SK-N-SH (cell line): ENCODE measurements around the gene DUSP1. TPM values are rescaled to one million over a fixed set of nuclear protein-coding genes. Genes with fewer than 3 reads are reported as not detected.

Source experiments
- CTCF ChIA-PET: fragments of 300-600, 350-600 bp; formaldehyde crosslinking; extraction: SDS; loops from one replicate; lab custom pipeline; 2021; lab: Yijun Ruan, JAX
- POLR2A ChIA-PET: fragments of 350-600 bp; sonication (Branson Sonifier 250); formaldehyde crosslinking; extraction: SDS; loops from one replicate; lab custom pipeline; 2020; ENCODE audit warnings: antibody characterized with exemption, inconsistent platforms; lab: Yijun Ruan, JAX
- DNase-seq: peaks from one replicate; pipeline ENCODE4 v3.0.0; 2012
- H2AFZ ChIP-seq: fragments of 200-600 bp; sonication (generic); 2 replicates; pipeline ENCODE4 v1.8.1; 2016; ENCODE audit warnings: antibody characterized with exemption, mild to moderate bottlenecking, low read depth
- H3F3A ChIP-seq: fragments of 200-600 bp; sonication (generic); replicated peaks from 2 replicates; pipeline ENCODE3; 2016; ENCODE audit warnings: antibody characterized with exemption, mild to moderate bottlenecking; ENCODE audit not compliant: insufficient read depth
- H3K27ac ChIP-seq, 2 experiments: fragments of 200-500 bp in 1 of 2; fragments of 200-600 bp in 1 of 2; sonication (Bioruptor generic) in 1 of 2; sonication (generic), shearing (Covaris generic) in 1 of 2; 2 replicates each; pipeline versions ENCODE4 v1.5.1 to v1.6.1; 2014 to 2016; ENCODE audit warnings: low read depth in 2 of 2, inconsistent platforms in 1 of 2, low read length in 1 of 2, mild to moderate bottlenecking in 1 of 2, mixed read lengths in 1 of 2
- H3K27me3 ChIP-seq: fragments of 200-600 bp; sonication (generic), shearing (Covaris generic); 2 replicates; pipeline ENCODE4 v1.6.1; 2016; ENCODE audit warnings: mixed run types; ENCODE audit not compliant: insufficient read depth
- H3K36me3 ChIP-seq, 2 experiments: fragments of 200-500 bp in 1 of 2; fragments of 200-600 bp in 1 of 2; sonication (Bioruptor generic) in 1 of 2; sonication (generic) in 1 of 2; replicated peaks in 1 of 2; 2 replicates each; pipeline versions ENCODE3 to v1.5.1; 2014 to 2016; ENCODE audit warnings: low read length in 1 of 2, mild to moderate bottlenecking in 1 of 2; ENCODE audit not compliant: insufficient read depth in 2 of 2, control insufficient read depth in 1 of 2
- H3K4me1 ChIP-seq, 2 experiments: fragments of 200-500 bp in 1 of 2; fragments of 200-600 bp in 1 of 2; sonication (Bioruptor generic) in 1 of 2; sonication (generic), shearing (Covaris generic) in 1 of 2; 2 replicates each; pipeline versions ENCODE4 v1.5.1 to v1.6.1; 2014 to 2016; ENCODE audit warnings: low read depth in 1 of 2, low read length in 1 of 2, mixed run types in 1 of 2; ENCODE audit not compliant: insufficient read depth in 2 of 2, control insufficient read depth in 1 of 2
- H3K4me2 ChIP-seq: fragments of 200-600 bp; sonication (generic), shearing (Covaris generic); 2 replicates; pipeline ENCODE4 v1.6.1; 2017; ENCODE audit warnings: mixed run types
- H3K4me3 ChIP-seq, 2 experiments: fragments of 200-500 bp in 1 of 2; fragments of 200-600 bp in 1 of 2; sonication (Bioruptor generic) in 1 of 2; sonication (generic), shearing (Covaris generic) in 1 of 2; 2 replicates each; pipeline versions ENCODE4 v1.5.1 to v1.8.1; 2014 to 2016; ENCODE audit warnings: low read depth in 2 of 2, inconsistent platforms in 1 of 2, low read length in 1 of 2, mild to moderate bottlenecking in 1 of 2, mixed read lengths in 1 of 2, moderate library complexity in 1 of 2
- H3K79me2 ChIP-seq: fragments of 200-600 bp; sonication (generic); 2 replicates; pipeline ENCODE4 v1.8.1; 2017; ENCODE audit warnings: mild to moderate bottlenecking; ENCODE audit not compliant: insufficient read depth
- H3K9ac ChIP-seq: fragments of 200-600 bp; sonication (generic); 2 replicates; pipeline ENCODE4 v1.6.1; 2017; ENCODE audit warnings: mixed run types
- H3K9me2 ChIP-seq: fragments of 200-600 bp; sonication (generic); 2 replicates; pipeline ENCODE4 v1.6.1; 2017; ENCODE audit warnings: mixed run types
- H3K9me3 ChIP-seq: fragments of 200-600 bp; sonication (generic); 2 replicates; pipeline ENCODE4 v1.6.1; 2017; ENCODE audit warnings: mixed run types, mild to moderate bottlenecking, moderate library complexity
- H4K20me1 ChIP-seq: fragments of 200-600 bp; sonication (generic); 2 replicates; pipeline ENCODE4 v1.6.1; 2017; ENCODE audit warnings: mild to moderate bottlenecking, mixed run types; ENCODE audit not compliant: insufficient read depth
- CTCF ChIP-seq: fragments of 200-600 bp; sonication (generic); IDR thresholded peaks from 2 replicates; pipeline ENCODE4 v1.6.1; 2017; ENCODE audit warnings: antibody characterized with exemption, mild to moderate bottlenecking, moderate library complexity
- ELF1 ChIP-seq: IDR thresholded peaks from 2 replicates; pipeline ENCODE4 v1.4.0; 2012
- FOXJ3 ChIP-seq: sonication (generic); formaldehyde crosslinking; IDR thresholded peaks from 2 replicates; pipeline ENCODE4 v1.5.1; 2020; ENCODE audit warnings: mild to moderate bottlenecking, missing genetic modification reagents
- IRF3 ChIP-seq: fragments of 150-350 bp; IDR thresholded peaks from 2 replicates; pipeline ENCODE4 v1.6.1; 2016; ENCODE audit warnings: mild to moderate bottlenecking, low read depth, low read length
- JUND ChIP-seq: IDR thresholded peaks from 2 replicates; pipeline ENCODE4 v1.4.0; 2012
- MXI1 ChIP-seq: IDR thresholded peaks from 2 replicates; pipeline ENCODE4 v1.6.1; 2012; ENCODE audit warnings: mild to moderate bottlenecking, low read depth, low read length, improper control_type of control experiment
- NFIC ChIP-seq: IDR thresholded peaks from 2 replicates; pipeline ENCODE4 v1.4.0; 2012; ENCODE audit warnings: borderline replicate concordance
- POLR2AphosphoS5 ChIP-seq: IDR thresholded peaks from 2 replicates; pipeline ENCODE4 v1.6.1; 2012; ENCODE audit warnings: low read depth, low read length
- RXRA ChIP-seq: IDR thresholded peaks from 2 replicates; pipeline ENCODE4 v1.4.0; 2012; ENCODE audit warnings: low read depth, mild to moderate bottlenecking, borderline replicate concordance
- SMC3 ChIP-seq: IDR thresholded peaks from 2 replicates; pipeline ENCODE4 v1.6.1; 2012; ENCODE audit warnings: low read depth, low read length, improper control_type of control experiment
- TCF12 ChIP-seq: IDR thresholded peaks from 2 replicates; pipeline ENCODE4 v1.4.0; 2012
- WGBS: methylation state at CpG from one replicate; pipeline ENCODE4 v1.1.6; 2017; ENCODE audit warnings: low lambda C conversion rate; 5-methylcytosine and 5-hydroxymethylcytosine counted together
- polyA plus RNA-seq, 3 experiments: library from polyadenylated mRNA; depleted of rRNA; stranded (reverse); fragments of >200 nt; gene quantifications; 2 replicates each; pipeline ENCODE4 v1.2.3, GENCODE V29; 2012
- TF ChIP-seq, protein P1 (sequence below): IDR thresholded peaks from 2 replicates; pipeline ENCODE4; 2012

The DUSP1 gene
- polyA plus RNA-seq, 1 of the 3 experiments (the other 2 are of a cell fraction), result 455 TPM

- Histone ChIP-seq H3K27ac (no peak overlapping the region), H3K4me1 (no peaks in the 10 kb centered on the region; a peak in 1 of 4 replicates)
These were observed 22.6 kb downstream of the DUSP1 start for GRCh38 chr5:172748341-172748843.

DNA sequence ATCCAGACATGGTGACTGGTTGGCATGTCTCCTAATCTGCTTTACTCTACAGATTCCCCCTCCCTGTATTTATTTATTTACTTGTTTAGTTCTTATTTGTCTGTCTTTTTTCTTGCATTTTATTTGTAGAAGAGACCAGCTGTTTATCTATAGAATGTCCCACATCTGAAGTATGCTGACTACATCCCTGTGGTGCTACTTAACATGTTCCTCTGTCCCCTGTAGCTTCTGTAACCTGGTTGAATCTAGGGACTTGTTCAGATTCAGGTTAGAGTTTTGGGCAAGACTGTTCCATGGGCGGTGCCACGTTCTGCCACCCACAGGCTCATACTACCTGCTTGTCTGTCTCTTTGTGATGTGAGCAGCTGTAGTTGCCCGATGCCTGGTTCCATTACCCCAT is 23.5 kb downstream of the DUSP1 start:
- Histone ChIP-seq H3K36me3 (no peaks in the 10 kb centered on the region), H3K27me3 (no peaks in the 10 kb centered on the region), H3F3A (no peaks in the 10 kb centered on the region), H4K20me1 (no peaks in the 10 kb centered on the region), H3K9ac (no peak overlapping the region), H3K4me2 (no peak overlapping the region), H2AFZ (no peak overlapping the region), H3K4me1 (no peaks in the 10 kb centered on the region; a peak in 1 of 4 replicates), H3K27ac (no peak overlapping the region), H3K9me3 (no peaks in the 10 kb centered on the region), H3K9me2 (no peaks in the 10 kb centered on the region), H3K79me2 (no peaks in the 10 kb centered on the region), H3K4me3 (no peak overlapping the region)
- TF ChIP-seq IRF3, result no peak
- TF ChIP-seq MXI1, result no peak
- no peak for TF ChIP-seq JUND
- no peak for TF ChIP-seq TCF12
- no peak for TF ChIP-seq ELF1
- no peak for TF ChIP-seq POLR2AphosphoS5
- TF ChIP-seq, protein P1, sequence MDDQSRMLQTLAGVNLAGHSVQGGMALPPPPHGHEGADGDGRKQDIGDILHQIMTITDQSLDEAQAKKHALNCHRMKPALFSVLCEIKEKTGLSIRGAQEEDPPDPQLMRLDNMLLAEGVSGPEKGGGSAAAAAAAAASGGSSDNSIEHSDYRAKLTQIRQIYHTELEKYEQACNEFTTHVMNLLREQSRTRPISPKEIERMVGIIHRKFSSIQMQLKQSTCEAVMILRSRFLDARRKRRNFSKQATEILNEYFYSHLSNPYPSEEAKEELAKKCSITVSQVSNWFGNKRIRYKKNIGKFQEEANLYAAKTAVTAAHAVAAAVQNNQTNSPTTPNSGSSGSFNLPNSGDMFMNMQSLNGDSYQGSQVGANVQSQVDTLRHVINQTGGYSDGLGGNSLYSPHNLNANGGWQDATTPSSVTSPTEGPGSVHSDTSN, result no peak
- no peak for TF ChIP-seq CTCF
- no peak for TF ChIP-seq RXRA
- ChIA-PET POLR2A (no interaction called here), CTCF (interaction anchor here (1.0 to 1.9 kb wide), 2 partner anchors 11 to 23 kb away, joined by 3 to 6 read pairs; partner anchors contain the start of gene DUSP1)
- WGBS, result 31% methylated on average over 3 of the region's 3 CpGs
- no peak for DNase-seq

More at GRCh38 chr5:172748341-172748843, 22.6 kb downstream of the DUSP1 start:
- no peak overlapping the region for H3K4me3 ChIP-seq
- no peak overlapping the region for H3K9ac ChIP-seq
- H3F3A ChIP-seq, result no peaks in the 10 kb centered on the region
- no peaks in the 10 kb centered on the region for H3K36me3 ChIP-seq
- POLR2A ChIA-PET, result no interaction called here
- H2AFZ ChIP-seq, result no peak overlapping the region
- no peaks in the 10 kb centered on the region for H3K9me2 ChIP-seq
- H3K9me3 ChIP-seq, result no peaks in the 10 kb centered on the region
- TF ChIP-seq FOXJ3 (CRISPR knock-in tag) (no peak), SMC3 (no peak), ELF1 (no peak), NFIC (no peak)
- CTCF ChIA-PET, result interaction anchor here (1.8 to 1.9 kb wide), 2 partner anchors 22 to 24 kb away, joined by 4 to 6 read pairs; partner anchors contain the start of gene DUSP1
- H3K79me2 ChIP-seq, result no peaks in the 10 kb centered on the region
- no peaks in the 10 kb centered on the region for H4K20me1 ChIP-seq
- no peak overlapping the region for H3K4me2 ChIP-seq
- H3K27me3 ChIP-seq, result no peaks in the 10 kb centered on the region
- no peak for DNase-seq
- WGBS, result 92% methylated on average over 28 of the region's 36 CpGs
